Rectal smooth muscle tissue (tissue), 1 donor: Measurements from ENCODE around the gene SSTR1.
"Not testable (repeated sequence)": the region's sequence is repeated elsewhere in the genome, so short reads cannot be mapped to it uniquely, and the experiment has no call there.

Experiments
- H3K27ac ChIP-seq: one replicate; pipeline ENCODE4 v1.7.0; 2013; ENCODE audit warnings: low read depth, low read length, inconsistent platforms
- H3K27me3 ChIP-seq: one replicate; pipeline ENCODE4 v1.7.0; 2013; ENCODE audit warnings: low read length; ENCODE audit not compliant: control insufficient read depth, insufficient read depth
- H3K36me3 ChIP-seq: one replicate; pipeline ENCODE4 v1.7.0; 2013; ENCODE audit warnings: low read length; ENCODE audit not compliant: control insufficient read depth, insufficient read depth
- H3K4me1 ChIP-seq: one replicate; pipeline ENCODE4 v1.7.0; 2013; ENCODE audit warnings: low read length; ENCODE audit not compliant: control insufficient read depth, insufficient read depth
- H3K4me3 ChIP-seq: one replicate; pipeline ENCODE4 v1.7.0; 2013; ENCODE audit warnings: low read length
- H3K9ac ChIP-seq: one replicate; pipeline ENCODE4 v1.7.0; 2013; ENCODE audit warnings: low read length

Gene SSTR1

DNA sequence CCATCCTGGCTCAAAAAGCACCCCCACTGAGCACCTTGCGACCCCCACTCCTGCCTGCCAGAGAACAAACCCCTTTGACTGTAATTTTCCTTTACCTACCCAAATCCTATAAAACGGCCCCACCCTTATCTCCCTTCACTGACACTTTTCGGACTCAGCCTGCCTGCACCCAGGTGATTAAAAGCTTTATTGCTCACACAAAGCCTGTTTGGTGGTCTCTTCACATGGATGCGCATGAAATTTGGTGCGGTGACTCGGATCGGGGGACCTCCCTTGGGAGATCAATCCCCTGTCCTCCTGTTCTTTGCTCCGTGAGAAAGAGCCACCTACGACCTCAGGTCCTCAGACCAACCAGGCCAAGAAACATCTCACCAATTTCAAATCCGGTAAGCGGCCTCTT, 16.9 kb upstream of the SSTR1 start:
- not testable (repeated sequence) for H3K27ac ChIP-seq, H3K4me3 ChIP-seq, H3K4me1 ChIP-seq, H3K27me3 ChIP-seq, H3K36me3 ChIP-seq, H3K9ac ChIP-seq

DNA sequence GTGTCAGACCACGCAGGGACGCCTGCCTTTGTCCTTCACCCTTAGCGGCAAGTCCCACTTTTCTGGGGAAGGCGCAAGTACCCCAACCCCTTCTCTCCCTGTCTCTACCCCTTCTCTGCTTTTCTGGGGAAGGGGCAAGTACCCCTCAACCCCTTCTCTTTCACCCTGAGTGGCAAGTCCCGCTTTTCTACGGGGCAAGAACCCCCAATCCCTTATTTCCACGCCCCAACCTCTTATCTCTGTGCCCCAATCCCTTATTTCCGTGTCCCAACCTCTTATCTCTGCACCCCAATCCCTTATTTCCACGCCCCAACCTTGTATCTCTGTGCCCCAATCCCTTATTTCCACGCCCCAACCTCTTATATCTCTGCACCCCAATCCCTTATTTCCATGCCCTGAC, 16.2 kb upstream of the SSTR1 start:
- not testable (repeated sequence) for H3K4me3 ChIP-seq, H3K27ac ChIP-seq, H3K27me3 ChIP-seq, H3K9ac ChIP-seq, H3K4me1 ChIP-seq, H3K36me3 ChIP-seq

GRCh38 chr14:38197001-38197783, 10.5 kb upstream of the SSTR1 start:
- H3K9ac ChIP-seq, result no peak overlapping the region
- H3K36me3 ChIP-seq, result no peaks in the 10 kb centered on the region
- no peaks in the 10 kb centered on the region for H3K4me1 ChIP-seq
- no peak overlapping the region for H3K27ac ChIP-seq
- H3K4me3 ChIP-seq, result no peak overlapping the region
- no peaks in the 10 kb centered on the region for H3K27me3 ChIP-seq

DNA sequence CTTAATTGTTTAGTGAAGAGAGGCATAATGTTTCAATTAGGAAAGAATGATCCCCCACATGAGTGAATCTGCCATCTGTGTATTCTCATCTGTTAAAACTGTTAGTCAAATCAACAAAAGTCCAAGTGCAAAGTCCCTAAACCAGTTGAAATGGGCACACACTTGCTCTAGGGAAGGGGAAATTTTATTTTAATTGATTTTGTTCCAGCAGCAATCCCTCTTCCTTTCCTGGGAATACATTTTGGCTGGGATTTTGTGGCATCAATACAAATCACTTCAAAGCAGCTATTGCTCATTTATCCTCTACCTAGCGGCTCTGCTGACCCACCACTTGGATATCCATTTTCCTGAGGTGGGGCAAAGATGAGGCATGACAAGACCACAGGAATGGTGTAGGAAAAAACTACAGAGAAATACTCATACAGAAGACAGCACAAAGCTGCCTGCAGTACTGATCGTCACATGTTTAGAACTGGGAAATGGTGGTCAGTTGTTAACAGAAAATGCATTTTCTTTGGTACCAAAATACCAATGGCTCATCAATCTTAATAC, 9.8 kb upstream of the SSTR1 start:
- no peak overlapping the region for H3K27ac ChIP-seq

DNA sequence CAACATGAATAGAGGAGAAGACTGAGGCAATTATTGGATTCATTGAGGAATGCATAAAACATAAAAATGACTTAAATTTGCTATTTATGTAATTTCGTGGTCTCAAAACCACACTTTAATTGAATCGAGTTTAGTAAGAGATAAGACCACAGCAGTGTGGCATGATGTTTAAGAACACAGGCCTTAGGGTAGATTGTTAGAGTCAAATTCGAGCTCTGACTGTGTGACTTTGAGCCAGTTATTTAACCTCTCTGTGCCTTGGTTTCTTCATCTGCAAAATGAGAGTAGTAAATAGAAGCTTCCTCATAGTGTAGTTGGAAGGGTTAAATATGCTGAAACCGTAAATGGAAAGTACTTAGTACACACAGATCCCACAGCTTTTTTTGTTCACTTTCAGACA, 9.3 kb upstream of the SSTR1 start:
- H3K36me3 ChIP-seq, result no peaks in the 10 kb centered on the region
- no peak overlapping the region for H3K9ac ChIP-seq
- no peak overlapping the region for H3K27ac ChIP-seq
- no peak overlapping the region for H3K4me3 ChIP-seq
- no peaks in the 10 kb centered on the region for H3K27me3 ChIP-seq
- no peaks in the 10 kb centered on the region for H3K4me1 ChIP-seq

More for the DNA sequence above, 9.8 kb upstream of the SSTR1 start:
- no peaks in the 10 kb centered on the region for H3K36me3 ChIP-seq
- no peak overlapping the region for H3K4me3 ChIP-seq
- H3K9ac ChIP-seq, result no peak overlapping the region
- H3K4me1 ChIP-seq, result no peaks in the 10 kb centered on the region
- no peaks in the 10 kb centered on the region for H3K27me3 ChIP-seq

- H3K4me3 ChIP-seq, result no peak overlapping the region
- H3K27me3 ChIP-seq, result no peaks in the 10 kb centered on the region
- no peaks in the 10 kb centered on the region for H3K4me1 ChIP-seq
- no peak overlapping the region for H3K9ac ChIP-seq
- H3K36me3 ChIP-seq, result no peaks in the 10 kb centered on the region
- no peak overlapping the region for H3K27ac ChIP-seq
These were observed 8.6 kb upstream of the SSTR1 start for GRCh38 chr14:38199076-38199475.

- no peaks in the 10 kb centered on the region for H3K27me3 ChIP-seq
- H3K9ac ChIP-seq, result no peak overlapping the region
- no peak overlapping the region for H3K27ac ChIP-seq
- H3K36me3 ChIP-seq, result no peaks in the 10 kb centered on the region
- H3K4me3 ChIP-seq, result no peak overlapping the region
- H3K4me1 ChIP-seq, result no peaks in the 10 kb centered on the region
These were observed 8.0 kb upstream of the SSTR1 start for GRCh38 chr14:38199739-38200138.

DNA sequence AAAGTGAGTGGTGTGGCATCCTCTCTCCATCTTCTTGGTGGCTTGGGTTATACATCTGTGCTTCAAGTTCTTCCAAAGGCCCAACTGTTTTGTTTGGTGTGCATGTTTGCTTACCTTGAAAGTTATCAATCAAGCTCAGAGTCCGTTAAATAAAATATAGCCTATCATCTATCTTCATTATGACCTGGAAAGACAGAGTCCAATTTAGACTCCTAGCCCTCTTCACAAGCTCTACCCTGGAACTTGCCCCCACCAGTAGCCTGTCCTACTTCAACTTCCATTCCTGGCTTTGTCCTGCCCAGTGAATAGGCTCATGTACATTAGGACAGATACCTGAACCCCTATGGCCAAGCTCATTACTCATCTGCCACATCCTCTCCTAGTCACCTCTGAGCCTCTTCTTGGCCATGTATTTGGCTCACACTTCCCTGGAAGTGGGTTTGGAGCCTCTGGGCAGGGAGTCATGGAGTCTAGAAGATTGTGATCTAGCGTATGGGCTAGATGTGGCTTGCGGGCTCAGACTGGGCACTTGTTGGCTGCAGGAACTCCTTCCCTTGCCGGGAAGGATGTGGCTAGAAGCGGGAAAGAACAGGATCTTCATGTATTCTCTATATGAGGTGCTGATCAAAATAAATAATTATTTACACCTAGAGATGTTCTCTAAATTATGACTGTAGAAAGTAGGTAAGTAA, 6.4 kb upstream of the SSTR1 start:
- H3K27ac ChIP-seq, result no peak overlapping the region
- H3K4me1 ChIP-seq, result no peaks in the 10 kb centered on the region
- H3K4me3 ChIP-seq, result no peak overlapping the region
- H3K9ac ChIP-seq, result no peak overlapping the region
- no peaks in the 10 kb centered on the region for H3K36me3 ChIP-seq
- H3K27me3 ChIP-seq, result no peaks in the 10 kb centered on the region

GRCh38 chr14:38202444-38203191, 5.1 kb upstream of the SSTR1 start:
- no peaks in the 10 kb centered on the region for H3K27me3 ChIP-seq
- no peak overlapping the region for H3K4me3 ChIP-seq
- H3K4me1 ChIP-seq, result no peaks in the 10 kb centered on the region
- no peak overlapping the region for H3K9ac ChIP-seq
- no peaks in the 10 kb centered on the region for H3K36me3 ChIP-seq
- H3K27ac ChIP-seq, result no peak overlapping the region

- Histone ChIP-seq H3K9ac (no peak overlapping the region), H3K27ac (no peak overlapping the region)
These were observed 3.6 kb upstream of the SSTR1 start for GRCh38 chr14:38203929-38204718.

GRCh38 chr14:38204719-38205115, 3.0 kb upstream of the SSTR1 start:
- no peak overlapping the region for H3K27ac ChIP-seq
- H3K27me3 ChIP-seq, result peaks cover 4% of the 10 kb centered on the region
- no peaks in the 10 kb centered on the region for H3K36me3 ChIP-seq
- no peak overlapping the region for H3K4me3 ChIP-seq
- no peak overlapping the region for H3K9ac ChIP-seq
- no peaks in the 10 kb centered on the region for H3K4me1 ChIP-seq

More at GRCh38 chr14:38203929-38204718, 3.6 kb upstream of the SSTR1 start:
- no peaks in the 10 kb centered on the region for H3K4me1 ChIP-seq
- H3K4me3 ChIP-seq, result no peak overlapping the region
- H3K36me3 ChIP-seq, result no peaks in the 10 kb centered on the region
- H3K27me3 ChIP-seq, result peaks cover 3% of the 10 kb centered on the region
